ENCODE results near the gene KIF6. TPM values are rescaled to one million over a fixed set of nuclear protein-coding genes. Genes with fewer than 3 reads are reported as not detected.

KIF6 gene
- total RNA-seq (2022; extraction: Qiagen RNA extraction) = 0.07 to 0.22 TPM (median 0.17 TPM) in 5 replicates

GRCh38 chr6:39724787-39725631, at the start of gene KIF6:
KIF6 (minus strand) TSS chr6:39725408; CDS start chr6:39725310, 98 bp downstream.

GRCh38 chr6:39322306-39322850, 402.8 kb downstream of the KIF6 start, which contains the start of gene KCNK16:
KCNK16 (minus strand) TSS chr6:39322702; CDS start chr6:39322540, 162 bp downstream.

GRCh38 chr6:39314273-39314795, 410.9 kb downstream of the KIF6 start, which contains the start of gene KCNK17:
KCNK17 (minus strand) TSS chr6:39314419; CDS start chr6:39314320, 99 bp downstream.

Other genes with a start within 250 kb of the KIF6 start
- 0.09 to 0.52 TPM (median 0.13 TPM) in 5 replicates for gene DAAM2, start 67.0 kb upstream of the KIF6 start, total RNA-seq (2022; extraction: Qiagen RNA extraction)
- gene MOCS1, start 209.1 kb upstream of the KIF6 start, total RNA-seq (2022; extraction: Qiagen RNA extraction) = 2.1 to 2.3 TPM (median 2.1 TPM) in 5 replicates